NCI-H1048 (cell line): Measurements from ENCODE around the gene GNGT2.
"Not testable (repeated sequence)": the region's sequence is repeated elsewhere in the genome, so short reads cannot be mapped to it uniquely, and the experiment has no call there.

Source experiments
- DNase-seq: peaks from one replicate; lab custom pipeline; 2025; lab: John Stamatoyannopoulos, UW

GNGT2 gene

DNA sequence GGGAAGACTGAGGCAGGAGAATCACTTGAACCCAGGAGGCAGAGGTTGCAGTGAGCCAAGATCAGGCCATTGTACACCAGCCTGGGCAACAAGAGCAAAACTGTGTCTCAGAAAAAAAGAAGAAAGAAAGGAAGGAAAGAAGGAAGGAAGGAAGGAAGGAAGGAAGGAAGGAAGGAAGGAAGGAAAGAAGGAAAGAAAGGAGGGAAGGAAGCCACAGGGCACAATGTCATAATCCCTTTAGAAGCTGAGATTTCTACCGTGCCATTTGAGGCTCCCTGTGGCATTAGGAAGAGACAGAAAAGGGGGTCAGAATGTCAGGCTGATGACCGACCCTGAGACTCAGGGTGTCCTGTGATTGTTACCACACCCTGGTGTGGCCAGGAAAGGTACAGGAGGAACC is 6.6 kb downstream of the GNGT2 start:
- no peak for DNase-seq

DNA sequence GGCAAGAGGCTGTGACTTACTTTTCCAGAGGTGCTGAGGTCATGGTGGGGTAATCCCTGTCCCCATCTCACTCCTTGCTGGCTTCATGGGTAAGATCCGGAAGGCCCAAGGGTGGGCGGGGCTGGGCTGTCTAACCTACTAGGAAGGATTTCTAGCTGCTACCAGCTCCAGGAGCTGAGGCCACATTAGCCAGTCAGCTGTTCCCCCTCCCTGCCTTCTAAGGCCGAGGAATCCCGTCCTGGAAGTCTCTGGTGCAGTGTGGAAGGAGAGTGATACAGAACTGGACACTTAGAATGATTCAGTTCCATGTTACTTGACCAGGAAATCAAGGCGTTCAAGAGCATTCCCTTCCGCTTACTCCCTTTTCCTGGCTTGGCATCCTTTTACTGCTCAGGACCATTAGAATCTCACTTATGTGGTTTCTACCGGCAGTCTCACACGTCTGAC is 8.9 kb downstream of the GNGT2 start:
- DNase-seq, result no peak

DNA sequence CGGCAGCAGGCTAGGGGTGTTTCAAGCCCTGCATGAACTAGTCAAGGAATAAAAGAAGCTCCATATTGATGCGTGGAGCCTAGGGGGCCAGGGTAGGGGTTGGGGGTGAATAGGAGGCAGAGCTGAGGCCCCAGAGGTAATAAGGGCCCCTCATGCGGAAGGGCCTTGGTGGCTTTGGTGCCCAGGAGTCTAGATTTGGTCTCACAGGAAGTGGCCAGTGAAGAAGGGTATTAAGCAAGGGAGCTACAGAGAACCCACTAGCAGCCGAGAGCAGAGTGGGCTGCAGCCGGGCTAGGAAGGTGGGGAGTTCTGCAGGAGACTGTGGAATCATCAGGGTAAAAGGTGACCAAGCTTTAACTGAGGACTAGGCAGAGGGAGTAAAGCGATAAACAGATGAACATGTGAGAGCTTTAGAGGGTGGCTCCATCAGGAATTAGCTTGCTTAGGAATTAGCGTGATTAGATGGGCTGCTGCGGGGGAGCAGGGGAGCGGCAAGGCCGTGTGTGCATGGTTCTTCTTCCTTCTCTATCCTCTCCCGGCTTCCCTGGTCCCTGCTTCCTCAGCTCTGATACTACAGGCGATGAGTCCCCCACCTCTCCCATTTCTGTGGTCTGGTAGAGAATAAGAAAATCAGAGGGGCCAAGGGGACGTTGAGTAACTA is 9.8 kb downstream of the GNGT2 start:
- no peak for DNase-seq

DNA sequence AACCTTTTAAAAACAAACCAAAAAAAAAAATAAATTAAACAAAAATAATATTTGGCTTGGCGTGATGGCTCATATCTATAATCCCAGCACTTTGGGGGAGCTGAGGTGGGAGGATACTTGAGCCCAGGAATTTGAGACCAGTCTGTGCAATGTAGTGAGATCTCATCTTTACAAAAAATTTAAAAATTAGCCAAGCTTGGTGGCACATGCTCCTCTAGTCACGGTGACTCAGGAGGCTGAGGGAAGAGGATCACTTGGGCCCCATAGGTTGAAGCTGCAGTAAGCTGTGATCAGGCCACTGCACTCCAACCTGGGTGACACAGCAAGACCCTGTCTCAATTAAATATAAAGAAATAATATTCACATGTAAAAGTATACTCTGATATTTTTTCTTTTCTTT is 12.2 kb downstream of the GNGT2 start:
- DNase-seq, result no peak

DNA sequence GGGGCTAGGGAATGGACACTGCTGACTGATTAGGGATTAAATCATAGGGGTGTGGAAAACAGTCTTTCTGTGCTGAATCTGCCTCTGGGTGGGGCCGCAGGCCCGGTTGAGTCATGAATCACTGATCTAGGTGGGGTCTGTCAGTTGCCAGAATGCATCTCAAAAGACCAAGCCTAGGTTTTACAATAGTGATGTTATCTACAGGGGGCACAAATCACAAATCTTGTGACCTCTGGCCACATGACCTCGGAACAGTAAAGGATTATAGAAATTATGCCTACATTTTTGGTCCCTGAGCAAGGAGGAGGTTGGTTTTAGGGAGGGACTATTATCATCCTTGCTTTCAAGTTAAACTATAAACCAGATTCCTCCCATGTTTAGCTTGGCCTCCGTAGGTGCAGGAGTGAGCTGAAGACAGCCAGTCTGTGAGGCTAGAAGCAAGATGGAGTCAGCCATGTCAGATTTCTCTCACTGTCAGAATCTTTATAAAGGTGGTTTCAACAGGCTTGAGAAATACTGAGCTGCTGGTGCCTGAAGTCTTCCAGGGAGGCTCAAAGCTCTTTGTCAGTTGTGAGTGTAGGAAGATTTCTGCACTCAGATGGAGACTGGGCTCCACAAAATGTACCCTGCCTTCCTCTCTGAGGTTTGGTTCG is 12.9 kb downstream of the GNGT2 start:
- no peak for DNase-seq

DNA sequence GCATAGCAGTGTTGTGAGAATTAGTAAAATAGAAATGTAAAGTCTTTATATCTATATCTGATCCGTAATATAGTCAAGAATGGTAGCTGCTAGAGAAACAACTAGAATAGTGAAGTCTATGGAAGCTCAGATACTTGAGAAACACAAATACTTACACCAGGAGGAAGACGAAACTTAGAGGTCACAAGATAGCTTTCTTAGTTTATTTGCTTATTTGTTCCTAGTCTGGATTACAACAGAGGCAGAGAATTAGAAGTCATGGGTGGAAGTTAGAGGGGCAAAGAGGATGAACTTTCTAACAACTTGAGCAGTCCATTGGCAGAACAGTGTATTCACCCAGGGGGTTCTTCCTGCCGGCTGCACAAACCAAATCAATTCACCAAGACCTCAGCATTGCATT is 13.9 kb downstream of the GNGT2 start:
- no peak for DNase-seq

DNA sequence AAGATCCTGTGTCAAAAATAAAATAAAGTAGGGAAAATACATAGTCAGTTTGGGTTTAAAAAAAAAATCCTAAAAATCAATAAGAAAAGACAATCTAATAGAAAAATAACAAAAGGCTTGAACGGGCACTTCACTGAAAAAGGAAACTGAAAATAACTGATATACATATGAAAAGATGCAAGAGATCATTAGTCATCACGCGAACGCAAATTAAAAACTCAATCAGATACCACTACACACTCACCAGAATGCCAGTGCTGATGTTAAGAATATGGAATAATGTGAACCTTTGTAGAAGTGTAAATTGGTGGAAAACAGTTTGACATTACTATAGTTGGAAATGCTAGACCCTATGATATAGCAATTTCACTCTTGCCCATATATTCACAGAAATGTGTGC is 14.6 kb downstream of the GNGT2 start:
- DNase-seq, result no peak

DNA sequence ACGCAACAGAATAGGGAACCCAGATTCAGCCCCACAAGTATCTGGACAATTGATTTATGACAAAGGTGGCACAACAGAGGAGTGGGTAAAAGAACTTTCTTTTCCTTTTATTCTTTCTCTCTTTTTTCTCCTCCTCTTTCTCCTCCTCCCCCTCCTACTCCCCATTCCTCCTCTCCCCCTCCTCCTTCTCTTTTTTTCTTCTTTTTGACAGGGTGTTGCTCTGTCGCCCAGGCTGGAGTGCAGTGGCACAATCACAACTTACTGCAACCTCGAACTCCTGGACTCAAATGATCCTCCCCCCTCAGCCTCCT is 16.1 kb downstream of the GNGT2 start:
- no peak for DNase-seq

DNA sequence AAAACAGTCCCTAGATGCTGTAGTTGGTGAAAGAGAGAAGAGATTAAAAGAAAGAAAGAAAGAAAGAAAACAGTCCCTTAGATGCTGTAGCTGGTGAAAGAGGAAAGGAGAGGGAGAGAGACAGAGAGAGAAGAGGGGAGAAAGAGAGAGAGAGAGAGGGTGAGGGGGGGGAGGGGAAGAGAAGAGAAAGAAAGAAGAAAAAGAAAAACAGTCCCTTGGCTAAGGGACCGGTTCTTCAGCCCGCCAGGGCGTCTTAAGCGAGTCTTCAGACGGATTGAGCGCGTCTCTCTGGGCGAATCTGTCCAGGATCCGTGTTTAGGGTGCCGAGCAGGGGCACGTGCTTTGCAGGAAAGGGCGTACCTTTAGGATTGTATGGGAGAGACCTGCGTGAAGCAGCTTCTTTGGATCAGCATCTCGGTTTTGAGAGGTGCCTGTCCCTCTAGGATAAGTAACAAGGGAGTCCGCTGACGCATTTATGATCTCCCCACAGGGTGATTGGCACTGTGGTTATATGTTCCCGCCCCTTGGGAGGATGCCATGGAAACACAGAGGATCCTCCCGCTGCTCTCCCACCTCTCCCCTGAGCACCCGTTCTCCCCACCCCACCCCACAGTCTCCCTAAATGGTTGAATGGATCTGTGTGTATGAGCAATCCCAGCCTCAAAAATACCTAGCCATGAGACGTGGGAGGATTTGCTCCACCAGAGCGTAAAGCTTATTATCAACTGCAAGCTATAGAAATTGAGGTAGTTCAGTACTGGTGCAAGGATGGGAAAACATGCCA is 16.7 kb downstream of the GNGT2 start:
- no peak for DNase-seq

DNA sequence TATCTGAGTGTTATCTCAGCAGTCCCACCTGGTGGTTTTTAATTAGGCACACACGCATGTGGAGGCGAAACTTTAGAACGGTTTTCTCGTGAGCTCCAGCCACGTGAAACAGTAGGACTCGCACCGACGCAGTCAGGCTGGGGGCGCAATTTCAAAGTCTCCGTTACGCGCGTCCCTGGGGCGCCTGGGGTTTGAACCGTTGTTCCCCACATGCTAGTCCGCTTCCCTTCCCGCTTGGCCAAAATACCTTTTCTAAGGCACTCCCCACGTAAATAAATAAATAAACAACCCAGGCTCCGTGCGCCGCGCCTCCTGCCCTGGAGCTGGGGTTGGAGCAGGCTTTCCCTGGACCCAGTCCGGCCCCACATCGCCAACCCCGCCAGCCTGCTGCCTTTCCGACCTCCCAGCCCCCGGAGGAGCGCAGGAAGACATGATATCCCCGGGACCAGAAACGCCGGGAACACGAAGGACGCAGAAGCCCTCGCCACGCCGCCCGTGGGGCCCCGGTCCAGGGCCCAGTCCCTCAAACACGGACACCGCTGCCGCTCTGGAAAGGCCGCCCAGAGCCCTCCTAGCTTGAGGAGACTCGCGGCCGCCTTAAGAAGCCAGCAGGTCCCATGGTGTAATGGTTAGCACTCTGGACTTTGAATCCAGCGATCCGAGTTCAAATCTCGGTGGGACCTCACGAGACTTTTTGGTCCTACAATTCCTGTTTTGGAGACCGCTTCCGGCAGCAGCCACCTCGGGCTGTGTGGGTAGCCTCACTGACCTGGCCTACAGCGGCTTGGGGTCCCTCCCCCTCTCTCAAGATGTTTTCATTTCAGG is 18.2 kb downstream of the GNGT2 start:
- peak; percentile 45 for DNase-seq

DNA sequence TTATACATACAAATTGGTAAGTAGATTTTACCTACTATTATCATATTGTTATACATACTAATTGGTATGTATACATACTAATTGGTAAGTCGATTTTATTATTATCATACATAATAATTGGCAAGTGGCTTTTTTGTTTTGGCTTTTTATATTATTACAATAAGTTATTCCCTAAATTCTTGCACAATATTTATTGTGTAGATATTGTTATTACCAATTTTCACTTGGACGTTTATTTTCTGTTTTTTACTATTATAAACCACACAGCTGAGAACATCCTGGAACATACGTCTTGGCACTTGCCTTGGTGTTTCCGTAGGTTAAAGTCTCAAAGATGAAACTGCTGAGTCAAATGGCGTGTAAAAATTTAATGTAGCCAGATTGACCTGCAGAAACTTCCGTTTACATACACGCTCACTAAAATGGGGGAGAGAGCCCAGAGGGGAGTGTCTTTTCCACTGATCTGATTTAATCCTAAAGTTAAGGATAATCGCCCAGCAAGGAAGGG is 18.9 kb downstream of the GNGT2 start:
- no peak for DNase-seq

DNA sequence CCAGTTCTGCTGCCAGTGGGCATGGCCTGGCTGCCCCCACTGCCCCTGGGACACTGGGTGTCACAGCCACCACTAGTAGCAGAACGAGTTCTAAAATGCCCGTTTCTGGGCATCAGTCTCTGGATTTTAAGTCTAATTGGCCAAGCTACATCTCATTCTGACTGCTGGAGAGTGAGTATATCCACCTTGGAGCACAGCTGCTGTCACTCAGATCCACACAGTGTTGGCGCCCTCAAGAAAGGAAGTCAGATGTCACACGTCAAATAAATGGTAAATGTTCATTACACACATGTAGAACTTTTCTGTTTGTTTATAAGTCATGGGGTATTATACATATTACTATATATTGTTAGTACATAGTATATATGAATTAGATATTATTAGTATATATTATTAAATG is 19.4 kb downstream of the GNGT2 start:
- no peak for DNase-seq

DNA sequence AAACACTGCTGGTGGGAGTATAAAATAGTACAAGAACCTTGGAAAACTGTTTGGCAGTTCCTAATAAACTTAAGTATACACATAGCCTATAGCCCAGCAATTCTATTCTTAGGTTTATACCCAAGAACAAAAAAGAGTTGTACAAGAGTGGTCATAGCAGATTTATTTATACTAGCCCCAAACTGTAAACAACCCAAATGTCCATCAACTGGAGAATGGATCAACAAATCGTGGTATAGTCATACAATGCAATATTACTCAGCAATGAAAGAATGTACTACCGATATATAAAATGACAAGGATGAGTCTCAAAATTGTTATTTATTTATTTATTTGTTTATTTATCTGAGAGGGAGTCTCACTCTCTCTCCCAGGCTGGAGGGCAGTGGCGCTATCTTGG is 23.1 kb downstream of the GNGT2 start:
- no peak for DNase-seq

DNA sequence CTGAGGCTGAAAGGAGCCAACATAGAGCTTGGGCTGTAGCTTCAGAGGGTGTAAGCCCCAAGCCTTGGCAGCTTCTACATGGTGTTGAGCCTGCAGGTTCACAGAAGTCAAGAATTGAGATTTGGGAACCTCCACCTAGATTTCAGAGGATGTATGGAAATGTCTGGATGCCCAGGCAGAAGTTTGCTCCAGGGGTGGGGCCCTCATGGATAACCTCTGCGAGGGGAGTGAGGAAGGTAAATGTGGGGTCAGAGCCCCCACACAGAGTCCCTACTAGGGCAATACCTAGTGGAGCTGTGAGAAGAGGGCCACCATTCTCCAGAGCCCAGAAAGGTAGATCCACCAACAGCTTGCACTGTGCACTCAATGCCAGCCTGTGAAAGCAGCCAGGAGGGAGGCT is 25.0 kb downstream of the GNGT2 start:
- not testable (repeated sequence) for DNase-seq

DNA sequence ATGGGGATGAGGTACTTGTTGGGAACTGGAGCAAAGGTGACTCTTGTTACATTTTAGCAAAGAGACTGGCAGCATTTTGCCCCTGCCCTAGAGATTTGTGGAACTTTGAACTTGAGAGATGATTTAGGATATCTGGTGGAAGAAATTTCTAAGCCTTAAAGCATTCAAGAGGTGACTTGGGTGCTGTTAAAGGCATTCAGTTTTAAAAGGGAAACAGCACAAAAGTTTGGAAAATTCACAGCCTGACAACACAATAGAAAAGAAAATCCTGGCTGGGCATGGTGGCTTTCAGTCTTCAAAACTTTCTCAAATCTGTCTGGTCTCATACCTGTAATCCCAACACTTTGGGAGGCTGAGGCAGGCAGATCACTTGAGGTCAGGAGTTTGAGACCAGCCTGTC is 25.9 kb downstream of the GNGT2 start:
- DNase-seq, result not testable (repeated sequence)

DNA sequence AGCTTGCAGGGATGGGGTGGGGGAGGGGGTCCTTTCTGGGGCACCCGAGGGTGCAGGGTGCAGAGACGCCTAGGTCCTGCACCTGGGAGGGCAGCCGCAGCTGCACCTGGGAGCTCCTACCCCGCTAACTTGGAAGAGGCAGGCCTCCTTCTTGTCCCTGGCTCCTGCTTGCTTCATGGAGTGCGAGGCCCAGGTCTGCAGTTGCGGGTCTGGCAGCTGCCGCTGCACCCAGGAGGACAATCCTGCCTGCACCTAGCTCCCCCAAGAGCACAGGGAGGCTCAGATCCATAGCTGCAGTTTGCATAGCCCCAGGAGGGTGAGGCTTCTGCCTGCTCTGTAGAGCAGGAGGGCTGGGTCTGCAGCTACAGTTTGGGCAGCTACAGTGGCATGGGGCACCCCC is 26.6 kb downstream of the GNGT2 start:
- DNase-seq, result no peak

DNA sequence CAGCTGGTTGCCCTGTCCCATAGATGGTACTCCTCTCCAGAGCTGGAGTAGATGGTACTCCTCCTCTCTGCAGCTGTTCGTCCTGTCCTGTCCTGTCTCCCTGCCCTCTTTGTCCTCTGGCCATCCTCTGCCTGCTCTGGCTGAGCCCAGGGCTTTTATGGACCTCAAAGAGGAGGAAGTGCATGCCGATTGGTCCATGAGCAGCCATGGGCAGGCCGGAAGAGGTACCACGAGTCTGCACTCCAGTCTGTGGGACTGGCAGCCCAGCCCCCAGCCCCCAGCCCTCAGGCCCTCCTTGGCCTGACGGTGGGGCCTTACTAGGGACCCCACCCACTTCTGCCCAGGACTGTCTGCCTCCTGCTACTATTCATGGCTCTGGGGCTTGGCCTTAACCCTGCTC is 27.0 kb downstream of the GNGT2 start:
- no peak for DNase-seq

DNA sequence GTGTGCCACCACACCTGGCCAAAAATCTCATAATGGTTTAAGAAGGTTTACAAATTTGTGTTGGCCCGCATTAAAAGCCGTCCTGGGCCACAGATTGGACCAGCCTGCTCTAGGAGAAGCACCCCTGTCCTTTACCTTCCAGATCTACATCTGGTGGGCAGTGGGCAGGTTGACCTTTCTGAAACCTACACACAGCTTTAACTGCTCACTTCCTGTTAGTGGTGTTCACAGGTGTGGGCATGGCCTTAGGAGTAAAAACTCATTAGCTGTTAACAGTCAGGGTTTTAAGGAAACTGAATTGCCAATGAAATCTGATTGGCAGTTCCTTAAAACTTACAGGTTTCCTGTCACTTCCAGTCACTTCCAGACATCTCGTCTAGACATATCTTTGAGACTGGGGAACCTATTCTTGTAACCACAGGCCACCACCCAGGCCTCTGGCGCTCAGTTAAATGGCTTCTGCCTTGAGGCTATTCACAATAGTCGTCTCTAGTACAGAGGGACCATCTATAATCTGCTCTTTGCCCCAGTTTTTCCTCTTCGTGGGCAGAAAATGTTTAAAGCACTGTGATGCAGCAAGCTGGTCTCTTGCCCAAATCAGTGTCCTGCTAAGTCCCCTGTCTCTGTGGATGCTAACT is 29.3 kb downstream of the GNGT2 start:
- no peak for DNase-seq

DNA sequence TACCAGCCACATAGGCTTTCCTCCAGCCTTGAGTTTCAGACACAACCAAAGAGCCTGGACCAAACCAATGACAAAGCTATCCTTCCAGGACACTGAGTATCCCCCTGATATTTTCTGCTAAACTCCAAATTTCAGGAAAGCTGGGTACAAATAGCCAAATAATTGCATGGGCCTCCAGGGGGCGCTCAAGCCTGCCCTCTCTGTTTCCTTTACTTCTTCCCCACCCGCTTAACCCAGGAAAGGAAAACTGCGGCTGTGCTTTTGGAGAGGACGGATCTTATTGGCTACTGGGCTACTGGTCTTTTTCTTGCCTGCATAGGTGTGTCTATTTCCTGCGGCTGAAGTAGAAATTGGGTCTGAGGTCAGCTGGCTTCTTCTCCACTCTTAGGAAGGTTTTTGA is 30.1 kb downstream of the GNGT2 start:
- DNase-seq, result no peak

DNA sequence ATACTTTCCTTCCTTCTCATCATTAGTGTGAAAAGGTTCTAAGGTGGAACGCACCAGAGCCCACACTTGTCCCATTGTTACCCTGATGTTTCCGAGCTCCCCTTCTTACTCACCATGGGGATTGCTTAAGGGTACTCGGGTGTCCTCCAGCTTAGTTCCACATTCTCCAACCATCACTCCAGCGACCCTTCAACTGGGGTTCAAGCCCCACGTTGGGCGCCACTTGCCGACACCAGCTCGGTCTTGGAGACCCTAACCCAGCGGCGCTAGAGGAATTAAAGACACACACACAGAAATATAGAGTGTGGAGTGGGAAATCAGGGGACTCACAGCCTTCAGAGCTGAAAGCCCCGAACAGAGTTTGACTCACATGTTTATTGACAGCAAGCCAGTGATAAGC is 34.4 kb downstream of the GNGT2 start:
- DNase-seq, result not testable (repeated sequence)

DNA sequence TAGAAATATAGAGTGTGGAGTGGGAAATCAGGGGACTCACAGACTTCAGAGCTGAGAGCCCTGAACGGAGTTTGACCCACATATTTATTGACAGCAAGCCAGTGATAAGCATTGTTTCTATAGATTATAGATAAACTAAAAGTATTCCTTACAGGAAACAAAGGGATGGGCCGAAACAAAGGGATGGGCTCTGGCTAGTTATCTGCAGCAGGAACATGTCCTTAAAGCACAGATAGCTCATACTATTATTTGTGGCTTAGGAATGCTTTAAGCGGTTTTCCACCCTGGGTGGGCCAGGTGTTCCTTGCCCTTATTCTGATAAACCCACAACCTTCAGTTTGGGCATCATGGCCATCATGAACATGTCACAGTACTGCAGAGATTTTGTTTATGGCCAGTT is 39.7 kb downstream of the GNGT2 start:
- not testable (repeated sequence) for DNase-seq

DNA sequence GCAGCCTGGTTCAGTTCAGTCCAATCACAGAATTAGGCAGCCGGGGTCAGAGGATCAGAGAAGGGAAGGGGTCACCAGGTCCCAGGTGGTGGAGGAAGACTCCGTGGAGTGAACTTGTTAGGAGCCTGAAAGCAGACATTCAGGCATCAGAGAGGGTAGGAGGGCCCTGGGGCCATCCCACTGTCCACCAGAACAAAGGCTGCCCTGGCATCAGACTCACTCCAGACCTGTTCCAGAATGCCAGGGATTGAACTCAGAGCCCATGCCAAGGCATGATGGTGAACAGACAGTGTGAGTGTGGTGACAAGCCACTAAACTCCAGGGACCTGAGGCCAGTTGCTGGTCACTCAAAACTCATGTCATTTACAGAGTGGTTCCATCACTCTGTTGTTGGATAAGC is 40.2 kb downstream of the GNGT2 start:
- no peak for DNase-seq
